Measurements from ENCODE around the gene FGD4. TPM values are rescaled to one million over a fixed set of nuclear protein-coding genes. Genes with fewer than 3 reads are reported as not detected.

The FGD4 gene
- total and polyA plus RNA-seq, 9 of the 15 experiments (the other 6 are each of a cell fraction or from before 2014, with no cell fraction given): 0.05 to 0.51 (median 0.27) TPM

DNA sequence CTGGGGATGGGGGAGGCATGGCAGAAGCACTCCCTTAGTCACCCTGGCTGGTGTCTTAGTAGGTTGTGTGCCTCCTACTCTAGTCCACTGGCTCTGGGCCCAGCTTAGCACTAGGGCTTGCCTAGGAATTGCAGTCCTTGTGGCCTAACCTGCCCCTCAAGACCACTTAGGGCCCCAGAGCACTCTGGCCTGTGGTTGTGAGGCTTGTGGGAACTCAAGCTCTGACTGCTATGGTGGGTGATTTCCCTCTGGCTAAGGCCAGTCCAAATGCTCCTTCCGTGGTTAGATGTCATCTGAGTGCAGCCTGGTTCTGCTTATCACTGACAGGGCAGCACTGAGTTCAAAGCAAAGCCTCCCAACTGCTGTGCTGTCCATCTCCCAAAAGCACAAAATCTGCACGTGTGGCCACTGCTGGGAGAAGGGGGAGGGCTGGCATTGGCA lies 20.2 kb downstream of the FGD4 start (continued):
- 0 out of 2 replicates have a peak, but pooled peaks have one; percentile 20 for TF ChIP-seq VEZF1 (CRISPR knock-in tag; IDR thresholded peaks at IDR 0.05)
- peak; percentile 52; the same call in 1 of the 2 replicates for TF ChIP-seq TCF7 (IDR thresholded peaks at IDR 0.05; ENCODE audit: borderline replicate concordance)
- TF ChIP-seq, protein P1, sequence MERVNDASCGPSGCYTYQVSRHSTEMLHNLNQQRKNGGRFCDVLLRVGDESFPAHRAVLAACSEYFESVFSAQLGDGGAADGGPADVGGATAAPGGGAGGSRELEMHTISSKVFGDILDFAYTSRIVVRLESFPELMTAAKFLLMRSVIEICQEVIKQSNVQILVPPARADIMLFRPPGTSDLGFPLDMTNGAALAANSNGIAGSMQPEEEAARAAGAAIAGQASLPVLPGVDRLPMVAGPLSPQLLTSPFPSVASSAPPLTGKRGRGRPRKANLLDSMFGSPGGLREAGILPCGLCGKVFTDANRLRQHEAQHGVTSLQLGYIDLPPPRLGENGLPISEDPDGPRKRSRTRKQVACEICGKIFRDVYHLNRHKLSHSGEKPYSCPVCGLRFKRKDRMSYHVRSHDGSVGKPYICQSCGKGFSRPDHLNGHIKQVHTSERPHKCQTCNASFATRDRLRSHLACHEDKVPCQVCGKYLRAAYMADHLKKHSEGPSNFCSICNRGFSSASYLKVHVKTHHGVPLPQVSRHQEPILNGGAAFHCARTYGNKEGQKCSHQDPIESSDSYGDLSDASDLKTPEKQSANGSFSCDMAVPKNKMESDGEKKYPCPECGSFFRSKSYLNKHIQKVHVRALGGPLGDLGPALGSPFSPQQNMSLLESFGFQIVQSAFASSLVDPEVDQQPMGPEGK (CRISPR knock-in tag; IDR thresholded peaks at IDR 0.05; ENCODE audit: borderline replicate concordance): no peak

- Histone ChIP-seq H2AFZ (ENCODE audit: low read depth, low read length) (no peak overlapping the region), H3K9ac (ENCODE audit: insufficient read depth in 1 of 2, low read depth in 2 of 2, low read length in 2 of 2) (no peak overlapping the region)
- TF ChIP-seq HDAC2 (IDR thresholded peaks at IDR 0.05): no peak
- no peak for TF ChIP-seq SP2 (IDR thresholded peaks at IDR 0.05; ENCODE audit: extremely low read depth, low read depth, low read length, poor library complexity, severe bottlenecking)
- no peak for TF ChIP-seq DACH1 (IDR thresholded peaks at IDR 0.05; ENCODE audit: partially characterized antibody)
- no peak for TF ChIP-seq SMARCA5 (IDR thresholded peaks at IDR 0.05)
- no peak for TF ChIP-seq LARP7 (IDR thresholded peaks at IDR 0.05)
- TF ChIP-seq, protein P2, sequence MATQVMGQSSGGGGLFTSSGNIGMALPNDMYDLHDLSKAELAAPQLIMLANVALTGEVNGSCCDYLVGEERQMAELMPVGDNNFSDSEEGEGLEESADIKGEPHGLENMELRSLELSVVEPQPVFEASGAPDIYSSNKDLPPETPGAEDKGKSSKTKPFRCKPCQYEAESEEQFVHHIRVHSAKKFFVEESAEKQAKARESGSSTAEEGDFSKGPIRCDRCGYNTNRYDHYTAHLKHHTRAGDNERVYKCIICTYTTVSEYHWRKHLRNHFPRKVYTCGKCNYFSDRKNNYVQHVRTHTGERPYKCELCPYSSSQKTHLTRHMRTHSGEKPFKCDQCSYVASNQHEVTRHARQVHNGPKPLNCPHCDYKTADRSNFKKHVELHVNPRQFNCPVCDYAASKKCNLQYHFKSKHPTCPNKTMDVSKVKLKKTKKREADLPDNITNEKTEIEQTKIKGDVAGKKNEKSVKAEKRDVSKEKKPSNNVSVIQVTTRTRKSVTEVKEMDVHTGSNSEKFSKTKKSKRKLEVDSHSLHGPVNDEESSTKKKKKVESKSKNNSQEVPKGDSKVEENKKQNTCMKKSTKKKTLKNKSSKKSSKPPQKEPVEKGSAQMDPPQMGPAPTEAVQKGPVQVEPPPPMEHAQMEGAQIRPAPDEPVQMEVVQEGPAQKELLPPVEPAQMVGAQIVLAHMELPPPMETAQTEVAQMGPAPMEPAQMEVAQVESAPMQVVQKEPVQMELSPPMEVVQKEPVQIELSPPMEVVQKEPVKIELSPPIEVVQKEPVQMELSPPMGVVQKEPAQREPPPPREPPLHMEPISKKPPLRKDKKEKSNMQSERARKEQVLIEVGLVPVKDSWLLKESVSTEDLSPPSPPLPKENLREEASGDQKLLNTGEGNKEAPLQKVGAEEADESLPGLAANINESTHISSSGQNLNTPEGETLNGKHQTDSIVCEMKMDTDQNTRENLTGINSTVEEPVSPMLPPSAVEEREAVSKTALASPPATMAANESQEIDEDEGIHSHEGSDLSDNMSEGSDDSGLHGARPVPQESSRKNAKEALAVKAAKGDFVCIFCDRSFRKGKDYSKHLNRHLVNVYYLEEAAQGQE (IDR thresholded peaks at IDR 0.05; ENCODE audit: borderline replicate concordance): no peak
- TF ChIP-seq, protein P2 (CRISPR knock-in tag; IDR thresholded peaks at IDR 0.05; ENCODE audit: low read depth): no peak
- no peak for TF ChIP-seq U2AF2 (optimal IDR thresholded peaks at IDR 0.05; ENCODE audit: low read depth, low read length)
These were observed 21.0 kb downstream of the FGD4 start for GRCh38 chr12:32420356-32420755.

More at GRCh38 chr12:32420356-32420755, 21.0 kb downstream of the FGD4 start:
- intact Hi-C loops (cut with micrococcal nuclease): no loop called here
- Histone ChIP-seq H3K27ac (ENCODE audit: extremely low read depth, low read depth, low read length) (no peak overlapping the region), H3K27me3 (ENCODE audit: control insufficient read depth in 2 of 2, insufficient read depth in 2 of 2, low read length in 2 of 2) (no peaks in the 10 kb centered on the region), H3K4me1 (replicated peaks in 1 of 2; ENCODE audit: control insufficient read depth in 2 of 2, insufficient read depth in 2 of 2, low read length in 2 of 2) (no peaks in the 10 kb centered on the region; a peak in 1 of 5 replicates), H3K9me1 (ENCODE audit: control insufficient read depth, insufficient read depth, low read length) (no peaks in the 10 kb centered on the region), H3K4me3 (no peak overlapping the region), H3K9me3 (replicated peaks; ENCODE audit: control insufficient read depth, insufficient read depth, low read depth, low read length) (no peaks in the 10 kb centered on the region), H3K4me2 (ENCODE audit: insufficient read depth, low read length) (no peak overlapping the region), H3K79me2 (ENCODE audit: control insufficient read depth, insufficient read depth, low read length) (no peaks in the 10 kb centered on the region), H4K20me1 (replicated peaks; ENCODE audit: control insufficient read depth, insufficient read depth, low read length) (no peaks in the 10 kb centered on the region), H3K36me3 (ENCODE audit: control insufficient read depth, insufficient read depth, low read length) (no peaks in the 10 kb centered on the region)
- BruUV-seq (replicated peaks): no TSS peak
- ATAC-seq: no peak
- 12% methylated on average over 2 of the region's 2 CpGs for whole genome bisulfite sequencing (ENCODE audit: insufficient coverage, low coverage, missing lambda C conversion rate)
- ChIA-PET POLR2A (interaction anchor here (0.8 to 1.0 kb wide), 3 partner anchors 16 to 1257 kb away, joined by 3 to 5 read pairs (median 3); no protein-coding TSS in a partner anchor), CTCF (ENCODE audit: low intra/inter-chr PET ratio) (no interaction called here)
- in situ Hi-C loops (cut with MboI): no loop called here
- DNase-seq (ENCODE audit: extremely low read depth in 1 of 4, low spot score in 3 of 4): no peak
- no peak for FAIRE-seq

All from K562 (cell line).